NT2/D1 (cell line): ENCODE measurements around the gene ORM1.

Experiments
- SUZ12 ChIP-seq: IDR thresholded peaks from 2 replicates; pipeline ENCODE4 v1.6.1; 2011; ENCODE audit not compliant: insufficient read length, insufficient read depth; ENCODE audit errors: extremely low read depth
- YY1 ChIP-seq: IDR thresholded peaks from 2 replicates; pipeline ENCODE4 v1.6.1; 2011; ENCODE audit not compliant: insufficient read length, insufficient read depth
- ZNF274 ChIP-seq: IDR thresholded peaks from 2 replicates; pipeline ENCODE4 v1.6.1; 2011; ENCODE audit warnings: mild to moderate bottlenecking, low read depth, low read length

DNA sequence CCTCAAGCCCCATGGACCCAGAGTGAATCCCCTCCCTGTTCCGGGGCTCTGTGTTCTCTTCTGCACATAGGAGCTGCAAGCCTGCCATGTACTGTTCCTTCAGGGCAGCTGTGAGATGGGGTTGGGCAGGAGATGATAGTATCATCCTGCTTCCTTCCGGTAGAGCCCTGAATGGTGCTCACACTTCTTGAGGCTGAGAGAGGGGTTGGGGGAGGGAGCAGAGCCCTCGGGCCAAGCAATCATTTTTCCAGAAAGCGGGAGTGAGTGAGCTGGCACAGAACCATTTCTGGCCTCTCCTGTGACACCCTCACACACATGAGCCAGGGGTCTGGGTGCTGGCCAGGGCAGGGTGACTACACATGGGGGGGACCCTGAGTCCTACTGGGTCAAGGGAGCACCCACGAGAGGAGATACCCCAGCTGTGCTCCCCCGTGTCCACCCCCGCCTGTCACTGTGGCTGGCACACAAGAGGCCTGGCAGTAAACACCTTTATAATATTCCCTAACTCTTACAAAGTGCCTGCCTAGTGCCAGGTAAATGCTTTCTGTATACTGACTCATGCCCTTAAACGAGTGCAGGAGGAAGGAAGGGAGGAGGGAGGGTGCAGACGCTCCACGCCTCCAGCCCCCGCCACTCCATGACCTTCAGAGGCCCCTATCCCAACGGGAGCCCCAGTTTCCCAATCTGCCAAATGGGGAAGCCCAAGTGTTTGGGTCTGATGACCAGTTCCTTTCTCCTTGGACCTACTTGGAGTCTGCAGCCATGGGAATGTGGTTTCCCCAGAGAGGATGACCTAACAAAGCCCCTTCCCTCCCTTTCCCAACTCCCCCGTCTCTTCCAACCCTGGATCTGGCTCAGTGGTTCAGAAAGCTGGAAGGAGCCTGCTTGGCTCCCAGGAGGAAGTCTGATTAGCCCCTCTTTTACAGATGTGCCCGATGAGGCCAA lies 49.3 kb downstream of the ORM1 start:
- TF ChIP-seq SUZ12 (no peak), ZNF274 (no peak), YY1 (no peak)
